RWPE2 (cell line): ENCODE results near the gene LIFR.

ENCODE experiments used
- ATAC-seq: fragments of 200-7000 bp; cut with Tn5 transposase; 3 replicates; pipeline ENCODE4 v1.9.1; 2021; ENCODE audit warnings: low read depth
- DNase-seq: peaks from one replicate; pipeline ENCODE4 v3.0.0-alpha.2; 2020; ENCODE audit warnings: low spot score
- H3K27ac ChIP-seq: fragments of 450-650 bp; 2 replicates; pipeline ENCODE4 v1.5.1; 2017; ENCODE audit warnings: mild to moderate bottlenecking; ENCODE audit not compliant: poor library complexity, severe bottlenecking
- H3K27me3 ChIP-seq: fragments of 250-450 bp; sonication (Bioruptor Pico); 2 replicates; pipeline ENCODE4 v1.5.1; 2021; ENCODE audit warnings: mild to moderate bottlenecking, moderate library complexity; ENCODE audit not compliant: insufficient read depth, poor library complexity, severe bottlenecking
- H3K36me3 ChIP-seq: fragments of 250-450 bp; sonication (Bioruptor Pico); 2 replicates; pipeline ENCODE4 v1.5.1; 2020; ENCODE audit warnings: low read depth, mild to moderate bottlenecking, moderate library complexity
- H3K4me1 ChIP-seq: fragments of 250-450 bp; sonication (Bioruptor Pico); 2 replicates; pipeline ENCODE4 v1.5.1; 2021; ENCODE audit warnings: mild to moderate bottlenecking, moderate library complexity; ENCODE audit not compliant: insufficient read depth, poor library complexity, severe bottlenecking
- H3K4me3 ChIP-seq: fragments of 250-450 bp; sonication (Bioruptor Pico); 2 replicates; pipeline ENCODE4 v1.5.1; 2021; ENCODE audit warnings: mild to moderate bottlenecking, moderate library complexity; ENCODE audit not compliant: severe bottlenecking
- H3K9me3 ChIP-seq: fragments of 250-450 bp; sonication (Bioruptor Pico); 2 replicates; pipeline ENCODE4 v1.5.1; 2021; ENCODE audit warnings: mild to moderate bottlenecking, moderate library complexity; ENCODE audit not compliant: severe bottlenecking
- TF ChIP-seq, protein P1 (sequence below): fragments of 450-650 bp; IDR thresholded peaks from one replicate; pipeline ENCODE4 v1.5.1; 2017; ENCODE audit warnings: mild to moderate bottlenecking, moderate library complexity; ENCODE audit not compliant: poor library complexity, severe bottlenecking

LIFR gene

GRCh38 chr5:38543886-38544285 lies 12.6 kb downstream of the LIFR start:
- no peaks in the 10 kb centered on the region for H3K27me3 ChIP-seq
- DNase-seq = no peak
- H3K36me3 ChIP-seq = no peaks in the 10 kb centered on the region
- no peak overlapping the region for H3K4me3 ChIP-seq
- no peaks in the 10 kb centered on the region for H3K9me3 ChIP-seq
- no peak overlapping the region for H3K27ac ChIP-seq
- TF ChIP-seq, protein P1, sequence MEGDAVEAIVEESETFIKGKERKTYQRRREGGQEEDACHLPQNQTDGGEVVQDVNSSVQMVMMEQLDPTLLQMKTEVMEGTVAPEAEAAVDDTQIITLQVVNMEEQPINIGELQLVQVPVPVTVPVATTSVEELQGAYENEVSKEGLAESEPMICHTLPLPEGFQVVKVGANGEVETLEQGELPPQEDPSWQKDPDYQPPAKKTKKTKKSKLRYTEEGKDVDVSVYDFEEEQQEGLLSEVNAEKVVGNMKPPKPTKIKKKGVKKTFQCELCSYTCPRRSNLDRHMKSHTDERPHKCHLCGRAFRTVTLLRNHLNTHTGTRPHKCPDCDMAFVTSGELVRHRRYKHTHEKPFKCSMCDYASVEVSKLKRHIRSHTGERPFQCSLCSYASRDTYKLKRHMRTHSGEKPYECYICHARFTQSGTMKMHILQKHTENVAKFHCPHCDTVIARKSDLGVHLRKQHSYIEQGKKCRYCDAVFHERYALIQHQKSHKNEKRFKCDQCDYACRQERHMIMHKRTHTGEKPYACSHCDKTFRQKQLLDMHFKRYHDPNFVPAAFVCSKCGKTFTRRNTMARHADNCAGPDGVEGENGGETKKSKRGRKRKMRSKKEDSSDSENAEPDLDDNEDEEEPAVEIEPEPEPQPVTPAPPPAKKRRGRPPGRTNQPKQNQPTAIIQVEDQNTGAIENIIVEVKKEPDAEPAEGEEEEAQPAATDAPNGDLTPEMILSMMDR = no peak
- ATAC-seq = no peak
- peaks cover 3% of the 10 kb centered on the region for H3K4me1 ChIP-seq

GRCh38 chr5:38543074-38543473 lies 13.4 kb downstream of the LIFR start:
- H3K4me3 ChIP-seq = no peak overlapping the region
- DNase-seq (no peak), ATAC-seq (no peak)
- TF ChIP-seq, protein P1 = no peak
- H3K36me3 ChIP-seq = no peaks in the 10 kb centered on the region
- H3K9me3 ChIP-seq = no peaks in the 10 kb centered on the region
- peaks cover under 1% of the 10 kb centered on the region for H3K4me1 ChIP-seq
- H3K27me3 ChIP-seq = no peaks in the 10 kb centered on the region
- no peak overlapping the region for H3K27ac ChIP-seq

DNA sequence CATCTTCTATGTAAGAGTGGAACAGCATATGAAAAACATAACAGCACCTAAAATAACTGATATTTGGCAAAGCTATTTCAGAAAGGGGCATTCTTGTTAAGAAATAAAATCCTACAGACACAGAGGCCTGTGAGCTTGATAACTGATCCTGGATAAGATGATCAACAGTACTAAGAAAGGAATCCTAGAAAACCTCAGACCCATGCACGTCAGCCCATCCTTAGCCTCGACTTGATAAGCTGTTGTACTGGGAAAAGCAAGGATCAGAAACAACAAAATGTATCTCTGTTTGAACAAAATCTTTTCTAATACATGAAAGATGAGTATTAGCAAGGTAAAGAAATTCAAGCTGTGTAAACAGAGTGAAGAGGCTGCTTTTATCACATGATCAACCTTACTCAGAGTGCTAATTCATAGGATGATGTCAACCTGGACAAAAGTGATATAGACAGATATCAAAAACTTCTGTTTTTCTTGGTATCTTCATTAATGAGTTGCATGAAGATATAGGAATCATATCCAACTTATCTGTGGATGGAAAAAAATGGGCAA lies 15.2 kb downstream of the LIFR start:
- H3K36me3 ChIP-seq = no peaks in the 10 kb centered on the region
- no peaks in the 10 kb centered on the region for H3K4me1 ChIP-seq
- no peak overlapping the region for H3K27ac ChIP-seq
- ATAC-seq (peak; percentile 58; the same call in 2 of the 3 replicates), DNase-seq (no peak)
- TF ChIP-seq, protein P1 = no peak
- H3K27me3 ChIP-seq = no peaks in the 10 kb centered on the region
- no peak overlapping the region for H3K4me3 ChIP-seq
- no peaks in the 10 kb centered on the region for H3K9me3 ChIP-seq

- no peak for DNase-seq
- H3K27me3 ChIP-seq = no peaks in the 10 kb centered on the region
- ATAC-seq = no peak
Observed at GRCh38 chr5:38540314-38540713, 16.1 kb downstream of the LIFR start.

DNA sequence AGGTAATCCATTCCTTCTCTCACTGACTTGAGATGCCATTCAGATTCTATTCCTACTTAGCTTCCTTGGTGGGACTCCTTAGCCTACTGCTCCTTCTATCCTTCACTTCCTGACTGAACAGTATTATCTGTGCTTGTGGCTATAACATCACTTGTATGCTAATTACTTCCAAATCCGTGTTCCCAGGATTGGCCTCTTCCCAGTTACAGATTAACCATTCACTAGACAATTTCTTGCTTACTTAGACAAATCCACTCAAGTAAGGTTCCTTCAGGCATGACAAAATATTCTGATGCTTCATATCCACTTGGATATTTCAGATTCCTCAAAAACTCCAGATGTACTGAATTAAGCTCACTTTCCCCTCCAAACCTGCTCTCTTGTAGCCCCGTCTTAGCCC lies 18.3 kb downstream of the LIFR start:
- Histone ChIP-seq H3K27me3 (no peaks in the 10 kb centered on the region), H3K4me1 (no peaks in the 10 kb centered on the region), H3K9me3 (no peaks in the 10 kb centered on the region), H3K36me3 (no peaks in the 10 kb centered on the region), H3K27ac (no peak overlapping the region), H3K4me3 (no peak overlapping the region)
- TF ChIP-seq, protein P1 = no peak
- ATAC-seq (no peak), DNase-seq (no peak)

More at GRCh38 chr5:38540314-38540713, 16.1 kb downstream of the LIFR start:
- Histone ChIP-seq H3K36me3 (no peaks in the 10 kb centered on the region), H3K4me1 (no peaks in the 10 kb centered on the region), H3K9me3 (no peaks in the 10 kb centered on the region), H3K4me3 (no peak overlapping the region), H3K27ac (no peak overlapping the region)
- TF ChIP-seq, protein P1 = no peak
